PC-3 (cell line): Measurements from ENCODE around the gene EDNRB. TPM values are rescaled to one million over a fixed set of nuclear protein-coding genes. Genes with fewer than 3 reads are reported as not detected.
"Not testable (repeated sequence)": the region's sequence is repeated elsewhere in the genome, so short reads cannot be mapped to it uniquely, and the experiment has no call there.

Experiments used
- ATAC-seq: fragments of 200-7000 bp; cut with Tn5 transposase; 2 replicates; pipeline ENCODE4 v1.9.1; 2020; ENCODE audit warnings: mild to moderate bottlenecking, moderate library complexity
- BruUV-seq: library from RNA; stranded (reverse); fragments of 400-500 nt; replicated peaks from 2 replicates; lab custom pipeline; 2021; lab: Mats Ljungman, UMichigan
- CTCF ChIA-PET: fragments of 300-600 bp; sonication (Branson Sonifier 250); formaldehyde crosslinking; loops from one replicate; lab custom pipeline; 2022; ENCODE audit warnings: antibody characterized with exemption; lab: Charles Lee
- POLR2A ChIA-PET: fragments of 300-600 bp; sonication (Branson Sonifier 250); formaldehyde crosslinking; loops from one replicate; lab custom pipeline; 2022; ENCODE audit warnings: antibody characterized with exemption; ENCODE audit not compliant: unreplicated experiment; lab: Charles Lee
- DNase-seq: peaks from one replicate; pipeline ENCODE4 v3.0.0-alpha.2; 2015
- H2AFZ ChIP-seq: fragments of 300-600 bp; sonication (generic); 2 replicates; pipeline ENCODE4 v1.6.0; 2016; ENCODE audit warnings: antibody characterized with exemption, low read length
- H3F3A ChIP-seq: fragments of 300-600 bp; sonication (generic); one replicate; pipeline ENCODE4 v1.6.0; 2017; ENCODE audit warnings: antibody characterized with exemption, low read length, control low read depth, mild to moderate bottlenecking; ENCODE audit not compliant: unreplicated experiment
- H3K27ac ChIP-seq: fragments of 300-600 bp; sonication (generic); 2 replicates; pipeline ENCODE4 v1.5.1; 2016; ENCODE audit warnings: mild to moderate bottlenecking, low read length
- H3K27me3 ChIP-seq: fragments of 300-600 bp; sonication (generic); 2 replicates; pipeline ENCODE4 v1.6.1; 2016; ENCODE audit warnings: low read length, mixed read lengths
- H3K36me3 ChIP-seq: fragments of 300-600 bp; sonication (generic); 2 replicates; pipeline ENCODE4 v1.6.1; 2016; ENCODE audit warnings: low read depth, mixed run types, low read length, mixed read lengths
- H3K4me1 ChIP-seq: fragments of 300-600 bp; sonication (generic); 2 replicates; pipeline ENCODE4 v1.5.1; 2016; ENCODE audit warnings: low read length; ENCODE audit not compliant: insufficient read depth
- H3K4me2 ChIP-seq: fragments of 300-600 bp; sonication (generic); 2 replicates; pipeline ENCODE4 v1.6.0; 2016; ENCODE audit warnings: low read length
- H3K4me3 ChIP-seq: fragments of 300-600 bp; sonication (generic); 2 replicates; pipeline ENCODE4 v1.5.1; 2016; ENCODE audit warnings: mild to moderate bottlenecking, low read length, mixed read lengths
- H3K79me2 ChIP-seq: fragments of 300-600 bp; sonication (generic); 2 replicates; pipeline ENCODE4 v1.6.1; 2017; ENCODE audit warnings: low read length, mixed read lengths
- H3K9ac ChIP-seq: fragments of 300-600 bp; sonication (generic); 2 replicates; pipeline ENCODE4 v1.6.0; 2016; ENCODE audit warnings: mild to moderate bottlenecking, low read length
- H3K9me2 ChIP-seq: fragments of 300-600 bp; sonication (generic); replicated peaks from 2 replicates; pipeline ENCODE4 v1.6.1; 2016; ENCODE audit warnings: mixed run types, low read length, mixed read lengths
- H3K9me3 ChIP-seq: fragments of 300-600 bp; sonication (generic); 2 replicates; pipeline ENCODE4 v1.6.1; 2016; ENCODE audit warnings: low read length, mixed read lengths
- H4K20me1 ChIP-seq: fragments of 300-600 bp; sonication (generic); 2 replicates; pipeline ENCODE4 v1.6.1; 2016; ENCODE audit warnings: low read length, mixed read lengths
- CTCF ChIP-seq: fragments of 300-600 bp; sonication (generic); conservative IDR thresholded peaks from 2 replicates; pipeline ENCODE4 v1.5.1; 2017; ENCODE audit warnings: antibody characterized with exemption, low read depth, mild to moderate bottlenecking, low read length
- EZH2 ChIP-seq: fragments of 300-600 bp; sonication (generic); IDR thresholded peaks from one replicate; pipeline ENCODE4 v1.6.1; 2017; ENCODE audit warnings: antibody characterized with exemption, mild to moderate bottlenecking, low read length; ENCODE audit not compliant: unreplicated experiment
- EZH2phosphoT487 ChIP-seq: fragments of 300-600 bp; sonication (generic); IDR thresholded peaks from 2 replicates; pipeline ENCODE4 v1.6.1; 2018; ENCODE audit warnings: mild to moderate bottlenecking, antibody characterized with exemption, low read length, borderline replicate concordance
- intact Hi-C: fragments of 100-400 bp; cut with micrococcal nuclease; formaldehyde crosslinking; loops from 2 replicates; pipeline ENCODE4 v1.9.0; 2023
- total RNA-seq: library from RNA; depleted of rRNA; stranded (reverse); fragments of >200 nt; gene quantifications from 2 replicates; pipeline ENCODE4 v1.2.3, GENCODE V29; 2014

EDNRB gene
- total RNA-seq, 1 experiment from 2014 or later, result not detected

GRCh38 chr13:77857531-77858209 is 61.0 kb downstream of the EDNRB start:
- ChIA-PET CTCF (no interaction called here), POLR2A (no interaction called here)
- no peaks in the 10 kb centered on the region for H3F3A ChIP-seq
- H3K4me3 ChIP-seq, result no peak overlapping the region
- no peak for TF ChIP-seq EZH2phosphoT487
- no peak for TF ChIP-seq CTCF
- no peak for TF ChIP-seq EZH2
- no peaks in the 10 kb centered on the region for H3K27me3 ChIP-seq
- H3K9ac ChIP-seq, result no peak overlapping the region
- no peaks in the 10 kb centered on the region for H3K9me2 ChIP-seq
- H2AFZ ChIP-seq, result no peak overlapping the region
- H4K20me1 ChIP-seq, result no peaks in the 10 kb centered on the region
- H3K79me2 ChIP-seq, result no peaks in the 10 kb centered on the region
- no peak for ATAC-seq
- intact Hi-C loops, result no loop called here
- no peaks in the 10 kb centered on the region for H3K36me3 ChIP-seq
- no peak overlapping the region for H3K27ac ChIP-seq
- peaks cover 4% of the 10 kb centered on the region; the same call in 1 of the 2 replicates for H3K4me1 ChIP-seq
- H3K4me2 ChIP-seq, result no peak overlapping the region
- H3K9me3 ChIP-seq, result no peaks in the 10 kb centered on the region
- BruUV-seq, result no TSS peak
- DNase-seq, result no peak

DNA sequence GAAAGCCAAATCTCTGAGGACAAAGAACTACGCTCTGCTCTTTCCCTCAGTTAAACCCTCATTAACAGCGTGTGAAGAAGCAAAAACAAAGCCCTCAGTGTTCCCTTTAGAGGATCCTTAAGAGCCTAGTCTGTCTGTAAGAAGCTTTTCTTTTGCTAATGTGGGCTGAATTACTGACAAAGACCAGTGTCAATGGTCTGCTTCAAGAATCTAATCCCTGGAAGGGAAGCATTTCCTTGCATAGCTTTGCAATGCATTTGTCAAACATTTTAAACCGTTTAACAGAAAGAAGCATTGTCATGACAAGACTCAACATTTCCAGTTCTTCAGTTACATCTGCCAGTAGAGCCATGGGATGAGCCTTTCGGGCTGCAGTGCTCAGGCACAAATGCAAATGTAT is 64.9 kb downstream of the EDNRB start:
- Histone ChIP-seq H3K9me3 (no peaks in the 10 kb centered on the region), H3K4me3 (no peak overlapping the region), H3K27ac (no peak overlapping the region), H3K36me3 (no peaks in the 10 kb centered on the region), H3K9ac (no peak overlapping the region), H3K27me3 (no peaks in the 10 kb centered on the region), H3K9me2 (no peaks in the 10 kb centered on the region), H3K79me2 (no peaks in the 10 kb centered on the region), H3K4me1 (no peaks in the 10 kb centered on the region), H2AFZ (no peak overlapping the region), H3F3A (no peaks in the 10 kb centered on the region), H3K4me2 (no peak overlapping the region), H4K20me1 (no peaks in the 10 kb centered on the region)
- CTCF ChIA-PET, result no interaction called here
- DNase-seq, result no peak
- no TSS peak for BruUV-seq
- ATAC-seq, result no peak
- TF ChIP-seq CTCF, result no peak
- no peak for TF ChIP-seq EZH2
- no peak for TF ChIP-seq EZH2phosphoT487
- intact Hi-C loops, result no loop called here
- POLR2A ChIA-PET, result no interaction called here

DNA sequence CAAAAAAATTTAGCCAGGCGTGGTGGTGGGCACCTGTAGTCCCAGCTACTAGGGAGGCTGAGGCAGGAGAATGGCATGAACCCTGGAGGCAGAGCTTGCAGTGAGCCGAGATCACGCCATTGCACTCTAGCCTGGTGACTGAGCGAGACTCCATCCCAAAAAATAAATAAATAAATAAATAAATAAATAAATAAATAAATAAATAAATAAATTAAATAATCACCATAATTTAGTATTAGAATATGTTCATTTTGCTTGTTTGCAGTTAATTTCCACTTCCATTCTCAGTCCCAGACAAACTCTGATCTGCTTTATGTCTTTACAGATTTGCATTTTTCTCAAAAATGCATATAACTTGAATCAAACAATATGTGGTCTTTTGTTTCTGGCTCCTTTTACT is 70.6 kb downstream of the EDNRB start:
- DNase-seq, H3K36me3 ChIP-seq, H3K9ac ChIP-seq, H3K27ac ChIP-seq, H2AFZ ChIP-seq, intact Hi-C loops, POLR2A ChIA-PET, H3K4me1 ChIP-seq, H3K9me2 ChIP-seq, BruUV-seq, H3K27me3 ChIP-seq, H3K4me3 ChIP-seq, H3K9me3 ChIP-seq, CTCF ChIA-PET, H4K20me1 ChIP-seq, H3K4me2 ChIP-seq, H3F3A ChIP-seq, ATAC-seq, H3K79me2 ChIP-seq: not testable (repeated sequence)
